Medulla oblongata (tissue), 1 donor: Measurements from ENCODE around the gene ACTG1.
A peak's percentile ranks its signal among the peaks of the same experiment; 100 is the strongest.

Experiments used
- DNase-seq: peaks from one replicate; pipeline ENCODE4 v3.0.0-alpha.2; 2015; ENCODE audit errors: extremely low spot score

ACTG1 gene

DNA sequence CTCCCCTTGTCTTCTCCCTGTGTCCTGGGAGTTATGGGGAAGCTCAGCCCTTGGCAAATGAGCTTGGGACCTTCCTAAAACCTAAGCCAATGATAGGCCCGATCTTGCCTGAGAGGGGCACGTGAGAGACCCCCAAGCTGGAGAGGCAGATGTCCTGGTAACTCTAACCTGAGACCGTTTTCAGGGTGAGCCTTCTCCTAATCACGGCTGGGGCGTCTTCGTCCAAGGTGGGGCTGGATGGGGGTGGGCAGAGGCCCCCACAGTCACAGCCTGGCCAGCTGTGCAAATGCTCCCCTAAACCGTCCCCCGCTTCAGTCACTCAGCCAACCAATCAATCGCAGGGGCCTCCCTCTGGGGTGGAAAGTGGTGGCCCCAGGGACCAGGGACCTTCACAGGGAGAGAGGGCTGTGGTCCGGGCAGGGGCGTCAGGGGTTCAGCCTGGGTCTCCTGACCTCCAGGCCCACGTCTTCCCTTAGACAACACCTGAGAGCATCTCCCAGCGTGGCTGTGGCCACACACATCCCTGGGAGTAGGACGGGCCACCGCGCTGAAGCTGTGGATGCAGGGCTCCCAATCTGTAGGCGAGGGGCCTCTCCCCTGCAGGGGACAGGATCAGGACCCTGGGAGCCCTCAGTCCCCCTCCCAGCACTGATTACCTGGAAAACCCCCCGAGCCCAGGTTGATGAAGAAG is 30.6 kb downstream of the ACTG1 start:
- no peak for DNase-seq

DNA sequence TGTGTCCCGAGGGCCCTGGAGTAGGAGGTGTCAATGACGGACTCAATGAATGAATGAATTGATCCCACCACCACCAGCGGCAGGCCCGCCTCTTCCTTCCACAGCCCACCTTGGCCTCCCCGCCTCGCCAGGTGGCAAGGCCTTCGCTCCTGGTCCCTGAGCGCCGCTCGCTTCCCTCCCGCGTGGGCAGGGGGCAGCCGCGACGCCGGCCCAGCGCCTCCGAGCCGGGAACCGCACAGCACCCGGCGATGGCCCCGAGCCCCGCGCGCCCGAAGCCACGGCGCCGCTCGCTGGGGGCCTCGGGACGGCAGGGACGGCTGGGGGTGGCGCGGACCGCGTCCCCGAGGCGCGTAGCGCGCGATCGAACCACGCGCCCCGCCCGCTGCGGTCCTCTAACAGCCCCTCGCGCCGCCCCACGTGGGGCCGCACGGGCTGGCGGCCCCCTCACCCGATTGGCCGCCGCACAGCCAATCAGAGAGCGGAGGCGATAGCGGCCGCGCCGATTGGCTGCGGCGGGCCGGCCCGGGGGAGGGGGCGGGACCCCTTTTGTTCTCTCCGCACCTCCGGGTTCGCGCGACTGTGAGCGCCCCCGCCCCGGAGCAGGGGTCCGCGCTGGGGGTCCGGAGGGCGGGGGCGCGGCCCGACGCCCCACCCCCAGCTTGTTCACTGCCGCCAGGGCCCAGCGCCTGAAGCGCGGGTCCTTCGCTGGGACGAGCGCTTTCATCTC is 31.4 kb downstream of the ACTG1 start:
- DNase-seq: peak; percentile 90

DNA sequence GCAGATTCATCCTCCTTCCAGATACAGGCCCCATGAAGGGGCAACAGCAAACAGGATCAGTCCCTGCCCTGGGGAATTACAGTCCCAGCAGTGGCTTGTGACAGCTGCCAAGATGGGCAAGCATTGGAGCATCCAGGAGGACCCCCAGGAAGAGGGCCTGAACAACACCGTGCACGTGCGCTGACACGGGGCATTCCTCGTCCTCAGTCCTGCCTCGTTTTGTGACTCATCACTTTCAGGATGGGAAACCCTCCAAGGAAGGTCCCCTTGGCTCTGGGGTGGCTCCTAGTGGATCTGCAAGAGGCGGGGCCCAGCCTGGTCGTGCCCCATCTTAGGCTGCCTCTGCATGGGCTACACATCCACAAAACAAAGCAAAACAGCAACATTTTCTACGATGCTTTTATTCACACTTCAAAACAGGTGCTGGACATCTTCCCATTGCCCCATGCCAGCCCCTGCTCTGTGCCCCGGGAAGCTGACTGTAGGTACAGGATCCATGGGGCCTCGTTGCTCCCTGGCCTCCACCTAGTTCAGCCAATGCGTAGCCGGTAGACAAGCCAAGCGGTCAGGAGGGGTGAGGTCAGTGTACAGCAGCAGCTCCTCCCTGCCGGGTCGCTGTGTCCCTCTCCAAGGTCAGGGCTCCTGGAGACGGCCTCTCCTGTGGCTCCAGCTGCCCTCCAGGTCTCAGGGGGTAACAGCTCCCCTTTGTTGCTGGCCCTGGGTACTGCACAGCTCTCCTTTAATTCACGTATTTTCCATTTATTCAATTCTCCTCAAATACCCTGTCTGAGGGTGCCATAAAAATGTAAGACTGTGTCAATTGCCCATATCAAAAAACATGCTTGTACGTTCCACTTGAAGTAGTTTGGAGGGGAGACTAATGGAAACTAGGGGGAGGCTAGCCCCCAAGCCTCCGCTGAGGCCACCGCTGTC is 32.2 kb downstream of the ACTG1 start:
- DNase-seq: no peak

DNA sequence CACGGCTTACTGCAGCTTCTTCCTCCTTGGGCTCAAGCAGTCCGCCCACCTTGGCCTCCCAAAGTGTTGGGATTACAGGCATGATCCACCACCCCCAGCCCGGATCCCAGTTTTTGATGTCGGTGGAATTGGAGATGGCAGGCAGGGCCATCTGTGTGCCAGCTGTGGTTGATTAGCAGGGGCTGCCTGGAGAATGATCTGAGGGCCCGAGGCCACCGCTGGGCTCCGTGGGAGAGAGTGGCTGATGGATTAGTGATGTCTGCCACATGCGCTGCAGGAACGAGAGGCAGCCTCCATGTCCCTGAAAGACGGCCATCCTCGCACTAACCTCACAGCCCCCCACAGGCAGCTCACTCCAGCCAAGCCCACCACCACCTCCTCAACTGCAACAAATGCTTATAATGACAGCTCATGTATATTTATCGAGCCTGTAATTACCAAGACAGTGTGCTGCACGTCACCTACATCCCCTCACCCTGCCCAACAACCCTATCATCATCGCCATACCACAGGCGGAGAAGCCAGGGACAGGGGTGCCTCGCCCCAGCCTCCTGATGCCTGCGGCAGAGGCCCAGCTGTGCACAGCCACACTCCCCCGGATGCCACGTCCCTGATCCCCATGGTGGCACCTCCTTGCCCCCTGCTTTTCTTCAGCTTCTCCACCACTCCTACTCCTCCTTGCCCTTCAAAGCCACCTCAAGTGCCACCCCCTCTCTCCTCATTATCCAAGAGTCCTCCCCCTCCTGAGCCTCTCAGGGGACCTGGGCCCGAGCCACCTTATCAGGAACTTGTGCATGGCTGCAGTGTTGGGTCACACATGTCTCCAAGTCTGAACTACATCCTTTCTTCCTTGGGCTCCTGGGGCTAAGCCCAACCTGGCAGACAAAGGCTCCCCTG is 33.2 kb downstream of the ACTG1 start:
- DNase-seq: no peak

DNA sequence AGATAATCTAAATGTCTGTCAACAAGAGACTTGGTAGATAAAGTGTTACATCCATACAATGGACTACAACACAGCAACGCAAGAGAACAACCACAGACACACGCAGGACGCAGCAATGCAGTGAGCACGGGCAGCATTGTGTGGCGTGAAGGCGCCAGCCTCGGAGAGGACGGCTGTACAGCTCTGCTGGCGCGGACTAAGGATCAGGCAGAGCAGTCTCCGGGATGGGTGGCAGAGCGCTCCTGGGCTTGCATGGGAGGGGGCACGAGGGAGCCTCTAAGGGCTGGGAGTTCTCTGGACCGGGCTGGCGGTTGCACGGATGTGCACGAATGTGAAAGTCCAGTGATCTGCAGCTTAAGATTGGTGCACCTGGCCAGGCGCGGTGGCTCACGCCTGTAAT is 34.5 kb downstream of the ACTG1 start:
- no peak for DNase-seq

DNA sequence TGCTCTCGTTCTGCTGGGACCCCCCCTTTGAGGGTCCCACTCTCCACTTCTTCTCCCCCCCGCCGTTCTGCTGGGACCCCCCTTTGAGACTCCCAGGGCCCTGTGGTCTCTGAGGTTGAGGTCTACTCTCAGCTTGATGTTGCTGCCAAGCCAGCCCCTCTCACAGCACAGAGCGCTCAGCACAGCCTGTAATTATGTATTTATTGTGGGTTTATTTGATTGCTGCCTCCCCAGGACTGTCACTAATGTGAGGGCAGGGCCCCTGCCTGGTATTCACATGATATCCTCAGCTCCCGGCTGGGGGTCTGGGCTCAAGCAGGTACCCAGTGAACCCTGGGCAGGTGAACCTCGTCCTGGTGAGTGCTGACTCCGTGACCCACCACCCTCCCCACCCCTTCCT is 35.4 kb downstream of the ACTG1 start:
- DNase-seq: no peak

DNA sequence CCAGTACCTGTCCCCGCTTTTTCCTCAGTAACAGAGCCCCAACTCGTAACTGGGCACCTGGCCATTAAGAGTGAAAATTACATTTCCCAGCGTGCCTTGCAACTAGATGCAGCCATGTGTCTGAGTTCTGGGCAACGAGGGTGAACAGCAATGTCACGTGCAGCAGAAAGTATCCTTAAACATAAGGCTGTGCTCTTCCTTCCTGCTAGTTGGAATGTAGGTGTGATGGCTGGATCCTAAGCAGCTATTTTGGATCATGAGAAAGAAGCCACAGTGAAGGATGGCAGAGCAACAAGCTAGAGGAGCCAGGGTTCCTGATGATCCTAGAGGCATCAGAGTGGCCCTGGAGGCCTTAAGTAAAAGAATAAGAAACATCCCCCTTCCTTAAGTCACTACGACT is 36.0 kb downstream of the ACTG1 start:
- DNase-seq: no peak

DNA sequence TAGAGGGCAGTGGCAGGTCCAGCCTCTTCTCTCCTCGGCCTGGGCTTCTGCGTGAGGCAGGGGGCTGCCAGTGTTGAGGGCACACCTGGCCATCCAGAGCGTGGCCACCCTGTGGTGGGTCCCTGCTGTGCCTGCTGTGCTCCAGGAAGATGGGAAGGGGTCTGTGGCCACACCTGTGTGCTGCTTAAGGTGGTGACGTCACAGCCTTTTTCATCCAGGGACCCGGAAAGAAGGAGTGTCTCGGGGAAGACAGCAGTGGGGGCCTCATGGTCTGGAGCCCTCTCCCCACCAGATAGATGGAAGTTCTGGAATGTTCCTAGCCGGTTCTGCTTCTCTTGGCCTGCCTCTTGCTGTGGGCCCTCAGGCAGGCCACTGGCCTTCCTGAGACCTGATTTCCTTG is 36.5 kb downstream of the ACTG1 start:
- no peak for DNase-seq

DNA sequence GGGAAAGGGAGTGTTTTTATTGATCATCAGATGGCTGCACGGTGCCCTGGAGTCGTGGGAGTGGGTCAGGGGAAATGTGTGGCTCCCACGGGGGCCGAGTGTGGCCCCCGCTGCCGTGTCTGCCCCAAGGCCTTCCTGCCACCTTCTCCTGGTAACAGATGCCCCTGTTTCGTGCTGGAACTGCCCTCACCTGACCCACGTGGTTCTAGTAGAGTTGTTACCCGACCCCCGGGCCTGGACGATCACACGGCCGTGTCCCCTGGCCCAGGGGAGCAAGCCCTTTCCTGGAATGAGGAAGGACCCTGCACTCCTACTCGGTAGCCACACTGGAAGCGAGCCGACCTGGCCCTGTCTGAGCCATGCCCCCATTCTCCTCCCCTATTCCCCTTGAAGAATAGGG is 37.6 kb downstream of the ACTG1 start:
- DNase-seq: no peak

DNA sequence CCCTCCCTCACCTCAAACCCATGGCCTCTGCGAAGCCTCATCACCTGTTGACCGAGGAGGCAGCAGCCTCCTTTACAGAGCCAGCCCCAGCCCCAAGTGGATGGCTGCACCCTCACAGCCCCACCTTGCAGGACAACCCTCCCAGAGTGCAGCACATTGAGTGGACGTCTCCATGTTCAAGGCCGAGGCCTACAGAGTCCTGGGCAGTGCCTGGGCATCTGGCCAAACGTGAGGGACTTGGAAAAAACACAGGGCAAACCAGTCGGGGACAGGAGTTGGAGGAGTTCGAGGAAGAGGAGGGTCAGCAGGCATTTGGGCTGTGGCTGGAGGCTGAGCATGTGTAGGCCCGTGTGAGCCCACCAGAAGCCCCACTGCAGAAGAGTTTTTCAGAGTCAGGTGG is 39.6 kb downstream of the ACTG1 start:
- no peak for DNase-seq

DNA sequence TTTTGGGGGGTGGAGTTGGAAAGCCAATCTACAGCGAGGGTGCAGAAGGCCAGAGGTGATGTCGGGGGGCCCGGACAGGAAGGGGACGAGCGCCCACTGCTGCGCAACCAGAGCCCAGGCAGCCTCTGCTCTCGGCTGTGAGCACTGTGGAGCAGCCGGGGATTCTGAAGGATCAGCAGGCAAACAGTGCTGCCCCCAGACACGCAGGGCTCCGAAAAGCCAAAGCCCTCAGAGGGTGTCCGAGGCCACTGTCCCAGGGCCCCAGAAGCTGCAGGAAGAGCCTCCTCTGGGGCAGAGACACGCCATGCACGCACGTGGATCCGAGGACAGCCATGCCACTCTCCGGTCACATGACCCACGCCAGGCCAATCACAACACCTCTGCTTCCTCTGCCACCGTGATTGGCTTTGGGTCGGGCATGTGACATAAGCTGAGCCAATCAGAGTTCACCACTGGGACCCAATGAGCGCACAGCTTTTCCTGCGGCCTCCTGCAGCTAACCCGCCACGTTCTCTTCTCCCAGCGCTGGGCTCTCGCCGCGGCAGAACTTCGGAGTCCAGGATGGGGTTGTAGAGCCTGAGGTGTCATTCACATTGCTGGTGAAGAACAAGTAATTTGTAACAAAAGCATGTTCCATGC is 40.7 kb downstream of the ACTG1 start:
- DNase-seq: peak; percentile 79

DNA sequence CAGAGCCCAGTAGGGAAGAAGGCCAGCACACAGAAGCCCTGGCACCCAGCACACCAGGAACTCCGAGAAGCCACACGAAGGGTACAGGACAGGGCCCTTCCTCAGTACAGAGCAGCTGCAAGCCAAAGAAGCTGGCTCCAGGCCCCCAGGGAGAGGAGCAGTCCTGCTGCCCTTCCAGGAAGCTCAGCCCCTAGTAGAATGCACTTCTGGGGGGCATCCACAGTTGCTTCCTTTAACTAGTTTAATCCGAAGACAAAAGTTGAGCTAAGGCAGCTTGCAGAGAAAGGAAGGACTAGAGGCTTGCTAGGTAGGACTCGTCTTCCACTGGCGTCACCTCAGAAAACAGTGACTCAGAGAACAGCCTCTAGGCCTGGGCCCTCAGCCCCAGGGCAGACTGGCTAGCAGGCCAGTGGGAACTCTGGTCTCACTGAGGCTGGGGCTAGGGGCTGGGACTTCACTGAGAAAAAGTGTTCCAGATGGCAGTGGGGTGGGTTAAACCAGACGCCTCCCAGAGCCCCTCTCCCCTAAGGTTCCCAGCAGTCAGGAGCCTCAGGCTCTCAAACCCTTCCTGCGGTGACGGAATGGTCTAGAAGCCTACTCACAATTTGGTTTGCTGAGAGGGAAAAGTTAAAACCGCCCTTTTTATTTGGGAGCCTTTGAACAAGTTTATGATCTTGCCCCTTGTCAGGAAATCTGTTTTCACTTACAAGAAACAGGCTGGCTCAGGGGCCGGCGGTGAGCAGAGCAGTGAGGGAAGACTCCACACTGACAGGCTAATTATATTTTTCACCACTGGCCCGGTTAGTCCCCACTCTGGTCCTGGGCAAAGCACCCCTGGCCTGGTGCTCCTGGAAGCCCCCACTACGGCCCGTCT is 41.4 kb downstream of the ACTG1 start:
- no peak for DNase-seq

DNA sequence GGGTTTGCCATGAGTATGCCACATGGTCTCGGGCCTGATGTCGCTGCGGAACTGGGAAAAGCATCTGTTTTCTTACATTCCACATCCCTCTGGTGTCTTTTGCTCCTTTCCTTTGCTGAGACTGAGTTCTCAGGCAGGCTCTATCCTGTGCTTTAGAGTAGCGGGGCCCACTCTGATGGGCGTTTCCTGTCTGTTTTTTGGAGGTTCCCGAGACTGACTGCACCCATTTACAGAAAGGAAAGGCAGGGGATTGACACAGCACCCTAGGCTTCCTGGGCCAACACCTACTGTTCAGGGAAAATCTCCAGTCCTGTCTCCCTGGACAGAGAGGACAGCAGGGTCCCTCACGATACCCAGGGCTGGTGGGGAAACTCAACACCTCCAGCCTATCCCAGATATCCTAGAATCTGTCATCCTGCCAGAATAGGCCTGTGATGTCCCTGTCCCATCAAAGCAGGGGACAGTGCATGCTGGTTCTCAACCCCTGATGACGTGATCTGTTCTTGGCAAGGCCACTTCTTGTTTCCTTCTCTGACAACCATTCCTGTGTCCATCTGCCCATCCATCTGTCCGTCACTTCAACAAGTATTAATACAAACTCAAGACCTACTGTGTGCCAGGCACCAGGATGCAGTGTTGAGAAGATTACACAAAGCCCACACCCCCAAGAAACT is 42.2 kb downstream of the ACTG1 start:
- peak; percentile 37 for DNase-seq

DNA sequence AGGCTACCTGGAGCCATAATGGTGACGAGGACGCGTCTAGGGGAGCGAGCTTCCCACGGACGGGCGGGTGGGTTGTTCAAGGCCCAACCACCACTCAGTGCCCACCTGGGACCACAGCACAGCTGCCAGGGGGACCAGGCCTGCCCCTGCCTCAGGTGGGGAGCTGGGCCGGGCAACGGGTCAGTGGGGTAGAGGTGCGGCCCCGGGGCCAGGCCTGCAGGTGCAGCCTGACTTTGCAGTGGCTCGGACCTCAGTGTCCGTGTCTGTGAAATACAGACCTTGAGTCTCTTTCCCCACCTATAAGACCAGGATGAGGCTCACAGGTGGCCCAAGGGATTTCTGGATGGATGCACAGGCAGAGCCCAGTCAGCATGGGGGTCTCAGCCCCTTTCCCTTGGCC is 43.3 kb downstream of the ACTG1 start:
- no peak for DNase-seq

DNA sequence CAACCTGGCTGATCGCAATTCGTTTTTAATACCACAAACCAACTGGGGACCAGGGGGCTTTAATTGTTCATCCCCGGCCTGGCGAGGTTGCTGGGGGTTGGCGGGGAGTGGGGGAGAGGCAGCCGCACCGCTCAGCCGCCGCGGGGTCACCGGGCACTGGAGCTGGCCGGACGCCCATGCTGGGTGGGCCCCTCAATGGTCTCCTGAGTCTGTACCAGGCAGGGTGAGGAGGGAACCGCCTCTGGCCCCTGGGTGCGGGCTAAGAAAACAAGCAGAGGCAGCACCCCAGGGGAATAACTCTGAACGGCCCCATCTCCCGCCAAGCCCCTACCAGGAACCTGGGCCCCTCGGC is 43.9 kb downstream of the ACTG1 start:
- no peak for DNase-seq

DNA sequence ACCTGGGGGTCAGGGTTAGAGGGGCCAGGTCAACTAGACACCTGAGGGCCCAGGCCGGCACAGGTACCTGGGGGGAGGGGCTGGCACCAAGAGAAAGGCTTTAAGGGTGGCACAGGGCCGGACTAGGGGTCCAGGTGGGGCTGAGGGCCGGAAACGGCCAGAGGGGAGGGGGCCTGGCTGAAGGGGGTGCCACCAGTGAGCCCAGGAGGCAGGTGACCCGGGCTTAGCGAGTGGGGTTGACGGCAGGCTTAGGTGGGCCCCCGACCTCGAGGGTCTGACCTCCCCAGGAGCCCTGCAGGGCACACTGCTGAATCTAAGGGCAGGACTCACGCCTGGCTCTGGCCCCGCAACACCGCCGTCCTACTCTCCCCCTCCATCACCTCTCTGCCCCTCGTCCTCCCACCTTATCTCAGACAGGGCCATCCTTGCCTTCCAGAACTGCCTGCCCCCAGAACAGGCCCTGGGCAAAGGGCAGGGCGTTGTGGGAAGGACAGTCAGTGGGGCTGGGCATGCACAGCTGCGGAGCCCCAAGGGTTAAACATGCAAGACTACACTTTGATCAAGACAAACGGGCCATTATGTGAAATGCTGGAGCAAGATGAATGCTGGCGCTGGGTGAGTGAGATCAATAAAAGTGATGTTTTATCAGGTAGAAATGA is 44.4 kb downstream of the ACTG1 start:
- DNase-seq: no peak

DNA sequence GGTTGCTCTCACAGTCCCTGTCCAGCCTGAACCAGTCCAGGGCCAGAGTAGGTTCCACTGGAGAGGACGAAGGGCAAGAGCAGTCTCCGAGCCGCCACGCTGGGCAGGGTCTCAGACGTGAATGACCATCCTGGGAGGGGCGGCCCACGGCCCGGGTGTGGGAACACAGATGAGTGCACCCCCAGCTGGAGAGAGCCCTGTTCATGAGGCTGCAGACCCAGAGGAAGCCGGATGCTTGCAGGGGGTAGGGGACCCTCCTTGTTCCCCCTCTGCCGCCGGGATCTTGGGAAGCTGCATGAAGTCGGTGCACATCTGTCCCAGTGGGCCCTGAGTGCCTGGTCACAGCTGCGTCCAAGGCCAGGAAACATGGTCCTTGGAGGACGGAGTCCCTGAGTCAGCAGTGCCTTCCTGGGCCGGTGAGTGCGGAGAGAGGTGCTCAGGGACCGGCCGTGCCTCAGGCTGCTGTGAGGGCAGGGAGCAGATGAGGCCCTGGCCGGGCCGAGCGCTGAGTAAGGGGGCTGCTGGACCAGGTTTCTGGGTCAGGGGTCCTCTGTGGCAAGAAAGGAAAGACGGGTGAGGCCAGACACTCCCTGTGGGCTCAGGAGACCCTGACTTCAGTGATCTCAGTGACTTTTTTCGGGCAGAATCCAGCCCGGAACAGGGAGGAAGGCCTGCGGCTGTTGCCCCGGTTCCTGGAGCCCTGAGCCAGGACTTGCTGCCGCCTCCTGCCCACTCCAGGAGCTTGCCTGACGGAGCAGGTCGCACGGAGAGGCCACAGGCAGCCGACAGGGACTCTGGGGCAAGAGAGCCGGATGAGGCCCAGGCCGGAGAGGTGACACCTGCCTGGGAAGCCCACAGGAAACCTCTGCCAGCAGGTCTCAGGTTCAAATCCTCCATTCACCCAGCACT is 45.8 kb downstream of the ACTG1 start:
- DNase-seq: no peak

DNA sequence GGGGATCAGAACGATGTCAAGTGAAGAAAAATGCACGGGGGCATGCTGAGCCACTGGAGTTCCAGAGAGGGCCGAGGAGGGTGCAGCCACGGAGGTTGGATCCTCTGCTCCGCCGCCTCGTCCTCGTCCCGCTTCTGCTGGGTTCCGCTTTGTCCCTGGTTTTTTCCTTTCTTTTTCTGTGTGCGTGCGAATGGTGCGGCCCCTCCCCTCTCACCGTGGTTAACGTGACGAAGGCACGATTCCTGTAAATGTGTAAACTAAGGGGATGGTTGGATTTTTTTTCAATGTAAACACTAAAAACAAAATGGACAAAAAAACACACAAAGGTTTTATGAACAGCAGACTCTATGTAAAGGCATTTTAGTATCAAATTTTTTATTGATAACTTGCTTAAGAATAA is 46.7 kb downstream of the ACTG1 start:
- no peak for DNase-seq
